PC-9 (cell line): ENCODE results near the gene SMAD5.

ENCODE experiments used
- CTCF ChIP-seq: fragments of 200-600 bp; sonication (generic); conservative IDR thresholded peaks from 2 replicates; pipeline ENCODE4 v1.6.1; 2017; ENCODE audit warnings: mixed run types, antibody characterized with exemption, mild to moderate bottlenecking, moderate library complexity
- EZH2 ChIP-seq: fragments of 200-600 bp; sonication (generic); IDR thresholded peaks from 2 replicates; pipeline ENCODE4 v1.8.0; 2017; ENCODE audit warnings: antibody characterized with exemption, low read depth

- TF ChIP-seq CTCF (no peak), EZH2 (no peak)
Observed at GRCh38 chr5:136185974-136186665, 53.5 kb downstream of the SMAD5 start.
